ENCODE measurements around the gene MINDY3. TPM values are rescaled to one million over a fixed set of nuclear protein-coding genes. Genes with fewer than 3 reads are reported as not detected.

Gene MINDY3
- total and polyA plus RNA-seq, 2 donors from 2014 or later, result 22.2 to 31.5 TPM

- no peak for TF ChIP-seq CTCF (IDR thresholded peaks at IDR 0.05; ENCODE audit: borderline replicate concordance, extremely low read depth, insufficient read depth)
- Histone ChIP-seq H3K36me3 (ENCODE audit: control insufficient read depth in 2 of 3, insufficient read depth in 3 of 3, low read length in 3 of 3) (no peaks in the 10 kb centered on the region), H3K9ac (ENCODE audit: low read length in 3 of 3) (no peak overlapping the region), H3K4me1 (ENCODE audit: control insufficient read depth in 2 of 3, insufficient read depth in 2 of 3, low read depth in 1 of 3, low read length in 3 of 3) (peaks cover 0 to 4% (median 0%) of the 10 kb centered on the region in 3 donors), H3K4me3 (ENCODE audit: low read length in 3 of 3) (no peak overlapping the region), H3K27ac (ENCODE audit: low read depth in 2 of 2, low read length in 2 of 2) (no peak overlapping the region), H3K9me3 (ENCODE audit: control insufficient read depth in 2 of 3, insufficient read depth in 1 of 3, low read length in 3 of 3) (no peaks in the 10 kb centered on the region), H3K27me3 (ENCODE audit: control insufficient read depth, insufficient read depth, low read length) (peaks cover 6% of the 10 kb centered on the region)
- DNase-seq (no peak), FAIRE-seq (no peak)
- intact Hi-C loops (cut with DNase I), result no loop called here
Measured at GRCh38 chr10:15864419-15864818, 4.1 kb upstream of the MINDY3 start.

- no peak for FAIRE-seq
Measured at GRCh38 chr10:15863733-15864132, 3.4 kb upstream of the MINDY3 start.

DNA sequence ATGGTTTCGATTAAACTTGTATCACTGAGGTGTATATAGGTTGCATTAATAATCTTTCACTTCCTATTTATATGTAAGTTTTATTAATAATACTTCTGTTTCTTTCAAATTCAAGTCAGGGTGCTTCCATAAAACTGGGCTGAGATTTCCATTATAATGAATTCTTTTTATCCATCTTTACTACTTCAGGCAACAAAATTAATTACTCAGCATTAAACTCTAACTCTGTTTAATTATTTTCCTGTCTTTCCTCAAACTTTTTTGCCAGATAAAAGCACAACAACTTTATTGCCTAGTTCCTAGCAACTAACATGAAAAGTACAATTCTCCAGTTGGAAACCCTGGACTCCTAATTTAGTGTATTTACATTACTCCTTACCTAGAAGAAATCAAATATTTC is 3.0 kb upstream of the MINDY3 start:
- FAIRE-seq, result no peak
- no peak for TF ChIP-seq CTCF (IDR thresholded peaks at IDR 0.05; ENCODE audit: borderline replicate concordance, extremely low read depth, insufficient read depth)

More at GRCh38 chr10:15863733-15864132, 3.4 kb upstream of the MINDY3 start:
- Histone ChIP-seq H3K9me3 (ENCODE audit: control insufficient read depth in 2 of 3, insufficient read depth in 1 of 3, low read length in 3 of 3) (no peaks in the 10 kb centered on the region), H3K27me3 (ENCODE audit: control insufficient read depth, insufficient read depth, low read length) (peaks cover 5% of the 10 kb centered on the region), H3K4me3 (ENCODE audit: low read length in 3 of 3) (no peak overlapping the region), H3K27ac (ENCODE audit: low read depth in 2 of 2, low read length in 2 of 2) (no peak overlapping the region), H3K9ac (ENCODE audit: low read length in 3 of 3) (no peak overlapping the region), H3K4me1 (ENCODE audit: control insufficient read depth in 2 of 3, insufficient read depth in 2 of 3, low read depth in 1 of 3, low read length in 3 of 3) (peaks cover 0 to 4% (median 0%) of the 10 kb centered on the region in 3 donors), H3K36me3 (ENCODE audit: control insufficient read depth in 2 of 3, insufficient read depth in 3 of 3, low read length in 3 of 3) (no peaks in the 10 kb centered on the region)
- no peak for TF ChIP-seq CTCF (IDR thresholded peaks at IDR 0.05; ENCODE audit: borderline replicate concordance, extremely low read depth, insufficient read depth)
- DNase-seq, result no peak
- intact Hi-C loops (cut with DNase I), result no loop called here

DNA sequence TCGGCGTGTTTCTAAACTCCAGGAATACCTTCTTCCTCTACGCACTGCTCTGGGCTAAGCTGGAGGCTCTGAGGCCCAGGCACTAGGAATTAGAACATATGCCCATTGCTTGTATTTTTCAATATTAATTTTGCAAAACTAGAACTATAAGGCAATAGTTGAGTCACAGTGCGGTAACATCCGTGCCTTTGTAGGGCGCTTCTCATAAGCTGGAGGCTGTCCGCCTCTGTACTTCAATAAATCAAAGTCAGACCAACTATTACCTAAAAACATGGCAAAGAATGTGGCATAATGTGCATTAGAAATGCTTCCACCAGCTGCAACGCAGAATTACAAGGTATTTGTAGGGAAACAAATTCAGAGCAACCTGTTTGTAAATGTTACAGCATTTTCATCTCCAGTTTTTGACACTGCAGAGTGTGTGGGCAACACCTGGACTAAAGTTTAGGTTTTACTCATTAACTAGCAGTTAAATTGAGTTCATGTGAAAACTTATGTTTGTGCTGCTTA is 440 bp upstream of the MINDY3 start:
- Histone ChIP-seq H3K27me3 (ENCODE audit: control insufficient read depth, insufficient read depth, low read length) (no peaks in the 10 kb centered on the region), H3K9me3 (ENCODE audit: control insufficient read depth in 2 of 3, insufficient read depth in 1 of 3, low read length in 3 of 3) (no peaks in the 10 kb centered on the region), H3K27ac (ENCODE audit: low read depth in 2 of 2, low read length in 2 of 2) (peak overlapping the region; percentile 13 to 59), H3K4me3 (ENCODE audit: low read length in 3 of 3) (peak overlapping the region; percentile 74 to 95 (median 90)), H3K4me1 (ENCODE audit: control insufficient read depth in 2 of 3, insufficient read depth in 2 of 3, low read depth in 1 of 3, low read length in 3 of 3) (peaks cover 0 to 4% (median 2%) of the 10 kb centered on the region in 3 donors), H3K9ac (ENCODE audit: low read length in 3 of 3) (peak overlapping the region; percentile 80 to 88 (median 88)), H3K36me3 (ENCODE audit: control insufficient read depth in 2 of 3, insufficient read depth in 3 of 3, low read length in 3 of 3) (no peaks in the 10 kb centered on the region)
- TF ChIP-seq CTCF (IDR thresholded peaks at IDR 0.05; ENCODE audit: borderline replicate concordance, extremely low read depth, insufficient read depth), result no peak
- intact Hi-C loops (cut with DNase I), result no loop called here
- FAIRE-seq (no peak), DNase-seq (no peak)

More for the DNA sequence above, 3.0 kb upstream of the MINDY3 start:
- no peak overlapping the region for H3K27ac ChIP-seq (ENCODE audit: low read depth in 2 of 2, low read length in 2 of 2)
- intact Hi-C loops (cut with DNase I), result no loop called here
- DNase-seq, result no peak
- H3K36me3 ChIP-seq (ENCODE audit: control insufficient read depth in 2 of 3, insufficient read depth in 3 of 3, low read length in 3 of 3), result no peaks in the 10 kb centered on the region
- H3K9ac ChIP-seq (ENCODE audit: low read length in 3 of 3), result no peak overlapping the region
- no peaks in the 10 kb centered on the region for H3K9me3 ChIP-seq (ENCODE audit: control insufficient read depth in 2 of 3, insufficient read depth in 1 of 3, low read length in 3 of 3)
- no peak overlapping the region for H3K4me3 ChIP-seq (ENCODE audit: low read length in 3 of 3)
- H3K4me1 ChIP-seq (ENCODE audit: control insufficient read depth in 2 of 3, insufficient read depth in 2 of 3, low read depth in 1 of 3, low read length in 3 of 3), result peaks cover 0 to 4% (median 0%) of the 10 kb centered on the region in 3 donors
- peaks cover 2% of the 10 kb centered on the region for H3K27me3 ChIP-seq (ENCODE audit: control insufficient read depth, insufficient read depth, low read length)
